ENCODE results near the gene ANKRD24.

ANKRD24 gene

GRCh38 chr19:4206818-4207484, 24.5 kb downstream of the ANKRD24 start:
- Histone ChIP-seq H3K27me3 (ENCODE audit: insufficient read depth, poor library complexity, severe bottlenecking) (no peaks in the 10 kb centered on the region), H3K27ac (ENCODE audit: poor library complexity, severe bottlenecking) (no peak overlapping the region), H3K9me3 (ENCODE audit: severe bottlenecking) (no peaks in the 10 kb centered on the region), H3K36me3 (ENCODE audit: low read depth) (no peaks in the 10 kb centered on the region), H3K4me3 (ENCODE audit: severe bottlenecking) (no peak overlapping the region), H3K4me1 (ENCODE audit: insufficient read depth, poor library complexity, severe bottlenecking) (no peaks in the 10 kb centered on the region)
- TF ChIP-seq CTCF (IDR thresholded peaks at IDR 0.05; ENCODE audit: poor library complexity, severe bottlenecking): no peak
- ATAC-seq (ENCODE audit: low read depth): no peak
- no peak for DNase-seq (ENCODE audit: low spot score)

DNA sequence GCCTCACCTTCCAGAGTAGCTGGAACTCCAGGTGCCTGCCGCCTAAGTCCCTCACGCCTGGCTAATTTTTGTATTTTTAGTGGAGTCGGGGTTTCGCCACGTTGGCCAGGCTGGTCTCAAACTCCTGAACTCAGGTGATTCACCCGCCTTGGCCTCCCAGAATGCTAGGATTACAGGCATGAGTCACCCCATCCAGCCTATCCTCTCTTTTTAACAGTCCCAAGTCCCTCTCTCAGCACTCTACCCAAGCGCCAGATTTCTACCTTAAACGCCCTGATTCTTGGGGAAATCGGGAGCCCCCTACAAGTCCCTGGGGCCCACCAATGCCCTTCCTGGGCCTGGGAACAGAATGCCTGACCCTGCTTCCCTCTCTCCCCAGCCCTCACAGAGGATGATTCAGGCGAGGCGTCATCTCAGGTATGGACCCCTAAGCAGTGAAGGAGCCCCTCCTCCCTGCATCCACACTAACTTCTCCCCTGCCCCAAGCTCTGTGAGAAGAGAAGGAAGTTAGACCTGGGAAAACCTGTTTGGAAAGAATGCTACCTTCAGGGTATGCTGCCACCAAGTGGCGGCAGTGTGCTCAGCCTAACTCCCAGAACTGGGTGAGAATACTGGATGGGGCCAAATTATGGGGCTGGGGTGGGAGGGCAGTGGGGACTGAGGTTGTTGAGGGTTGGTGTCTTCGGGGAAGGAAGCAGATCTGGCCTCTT, 26.1 kb downstream of the ANKRD24 start:
- Histone ChIP-seq H3K4me1 (ENCODE audit: insufficient read depth, poor library complexity, severe bottlenecking) (no peaks in the 10 kb centered on the region), H3K4me3 (ENCODE audit: severe bottlenecking) (no peak overlapping the region), H3K27me3 (ENCODE audit: insufficient read depth, poor library complexity, severe bottlenecking) (no peaks in the 10 kb centered on the region), H3K27ac (ENCODE audit: poor library complexity, severe bottlenecking) (no peak overlapping the region), H3K36me3 (ENCODE audit: low read depth) (no peaks in the 10 kb centered on the region), H3K9me3 (ENCODE audit: severe bottlenecking) (no peaks in the 10 kb centered on the region)
- no peak; the same call in 2 of the 3 replicates for ATAC-seq (ENCODE audit: low read depth)
- no peak for DNase-seq (ENCODE audit: low spot score)
- no peak for TF ChIP-seq CTCF (IDR thresholded peaks at IDR 0.05; ENCODE audit: poor library complexity, severe bottlenecking)

- no peaks in the 10 kb centered on the region for H3K27me3 ChIP-seq (ENCODE audit: insufficient read depth, poor library complexity, severe bottlenecking)
- H3K9me3 ChIP-seq (ENCODE audit: severe bottlenecking): no peaks in the 10 kb centered on the region
- no peak overlapping the region for H3K4me3 ChIP-seq (ENCODE audit: severe bottlenecking)
- H3K27ac ChIP-seq (ENCODE audit: poor library complexity, severe bottlenecking): no peak overlapping the region
- no peaks in the 10 kb centered on the region for H3K36me3 ChIP-seq (ENCODE audit: low read depth)
- DNase-seq (ENCODE audit: low spot score): no peak
- TF ChIP-seq CTCF (IDR thresholded peaks at IDR 0.05; ENCODE audit: poor library complexity, severe bottlenecking): no peak
- no peak for ATAC-seq (ENCODE audit: low read depth)
- no peaks in the 10 kb centered on the region for H3K4me1 ChIP-seq (ENCODE audit: insufficient read depth, poor library complexity, severe bottlenecking)
Observed at GRCh38 chr19:4210166-4210731, 27.8 kb downstream of the ANKRD24 start.

GRCh38 chr19:4213116-4213515, 30.6 kb downstream of the ANKRD24 start:
- no peaks in the 10 kb centered on the region for H3K36me3 ChIP-seq (ENCODE audit: low read depth)
- no peaks in the 10 kb centered on the region for H3K27me3 ChIP-seq (ENCODE audit: insufficient read depth, poor library complexity, severe bottlenecking)
- H3K27ac ChIP-seq (ENCODE audit: poor library complexity, severe bottlenecking): no peak overlapping the region
- DNase-seq (ENCODE audit: low spot score) (no peak), ATAC-seq (ENCODE audit: low read depth) (no peak)
- H3K9me3 ChIP-seq (ENCODE audit: severe bottlenecking): no peaks in the 10 kb centered on the region
- no peak for TF ChIP-seq CTCF (IDR thresholded peaks at IDR 0.05; ENCODE audit: poor library complexity, severe bottlenecking)
- no peaks in the 10 kb centered on the region for H3K4me1 ChIP-seq (ENCODE audit: insufficient read depth, poor library complexity, severe bottlenecking)
- H3K4me3 ChIP-seq (ENCODE audit: severe bottlenecking): no peak overlapping the region
